RWPE2 (cell line): ENCODE measurements around the gene CTBP1.

Experiments
- ATAC-seq: fragments of 200-7000 bp; cut with Tn5 transposase; 3 replicates; pipeline ENCODE4 v1.9.1; 2021; ENCODE audit warnings: low read depth
- DNase-seq: peaks from one replicate; pipeline ENCODE4 v3.0.0-alpha.2; 2020; ENCODE audit warnings: low spot score
- H3K27ac ChIP-seq: fragments of 450-650 bp; 2 replicates; pipeline ENCODE4 v1.5.1; 2017; ENCODE audit warnings: mild to moderate bottlenecking; ENCODE audit not compliant: poor library complexity, severe bottlenecking
- H3K27me3 ChIP-seq: fragments of 250-450 bp; sonication (Bioruptor Pico); 2 replicates; pipeline ENCODE4 v1.5.1; 2021; ENCODE audit warnings: mild to moderate bottlenecking, moderate library complexity; ENCODE audit not compliant: insufficient read depth, poor library complexity, severe bottlenecking
- H3K36me3 ChIP-seq: fragments of 250-450 bp; sonication (Bioruptor Pico); 2 replicates; pipeline ENCODE4 v1.5.1; 2020; ENCODE audit warnings: low read depth, mild to moderate bottlenecking, moderate library complexity
- H3K4me1 ChIP-seq: fragments of 250-450 bp; sonication (Bioruptor Pico); 2 replicates; pipeline ENCODE4 v1.5.1; 2021; ENCODE audit warnings: mild to moderate bottlenecking, moderate library complexity; ENCODE audit not compliant: insufficient read depth, poor library complexity, severe bottlenecking
- H3K4me3 ChIP-seq: fragments of 250-450 bp; sonication (Bioruptor Pico); 2 replicates; pipeline ENCODE4 v1.5.1; 2021; ENCODE audit warnings: mild to moderate bottlenecking, moderate library complexity; ENCODE audit not compliant: severe bottlenecking
- H3K9me3 ChIP-seq: fragments of 250-450 bp; sonication (Bioruptor Pico); 2 replicates; pipeline ENCODE4 v1.5.1; 2021; ENCODE audit warnings: mild to moderate bottlenecking, moderate library complexity; ENCODE audit not compliant: severe bottlenecking
- TF ChIP-seq, protein P1 (sequence below): fragments of 450-650 bp; IDR thresholded peaks from one replicate; pipeline ENCODE4 v1.5.1; 2017; ENCODE audit warnings: mild to moderate bottlenecking, moderate library complexity; ENCODE audit not compliant: poor library complexity, severe bottlenecking

Gene CTBP1

DNA sequence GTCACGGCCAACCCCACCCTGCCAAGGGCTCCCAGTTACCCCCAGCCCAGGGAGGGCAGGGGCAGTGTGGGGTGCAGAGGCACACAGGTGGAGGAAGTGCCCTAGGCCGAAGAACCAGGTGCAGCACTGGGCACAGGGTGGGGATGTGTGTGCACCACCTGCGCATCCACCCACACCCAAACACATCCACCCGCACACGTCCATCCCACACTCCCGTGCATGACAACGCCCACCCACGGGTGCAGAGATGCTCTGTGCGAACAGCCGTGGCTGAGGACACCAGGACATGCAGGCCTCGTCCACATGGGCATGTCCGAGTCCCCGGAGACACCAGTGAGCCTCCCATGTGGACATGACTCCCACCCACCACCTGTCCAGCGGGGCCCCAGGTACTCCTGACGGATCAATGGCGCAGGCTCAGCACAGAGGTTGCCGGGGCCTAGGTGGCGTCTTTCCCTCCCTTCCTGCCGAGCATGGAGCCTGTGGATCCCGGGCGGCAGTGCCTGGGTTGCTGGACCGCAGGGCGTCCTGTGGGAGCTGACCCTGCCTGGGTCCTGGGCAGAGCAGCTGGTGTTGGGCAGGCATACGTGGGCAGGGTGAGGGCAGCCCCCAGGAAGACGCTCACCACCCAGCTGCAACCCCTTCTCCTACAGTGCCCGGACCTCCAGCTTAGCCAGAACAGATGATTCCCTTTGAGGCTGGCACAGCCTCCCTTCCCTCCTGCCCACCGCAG, 19.6 kb downstream of the CTBP1 start:
- no peak overlapping the region for H3K4me3 ChIP-seq
- DNase-seq, result no peak
- no peaks in the 10 kb centered on the region for H3K9me3 ChIP-seq
- no peak overlapping the region for H3K27ac ChIP-seq
- H3K36me3 ChIP-seq, result peaks cover 88% of the 10 kb centered on the region
- TF ChIP-seq, protein P1, sequence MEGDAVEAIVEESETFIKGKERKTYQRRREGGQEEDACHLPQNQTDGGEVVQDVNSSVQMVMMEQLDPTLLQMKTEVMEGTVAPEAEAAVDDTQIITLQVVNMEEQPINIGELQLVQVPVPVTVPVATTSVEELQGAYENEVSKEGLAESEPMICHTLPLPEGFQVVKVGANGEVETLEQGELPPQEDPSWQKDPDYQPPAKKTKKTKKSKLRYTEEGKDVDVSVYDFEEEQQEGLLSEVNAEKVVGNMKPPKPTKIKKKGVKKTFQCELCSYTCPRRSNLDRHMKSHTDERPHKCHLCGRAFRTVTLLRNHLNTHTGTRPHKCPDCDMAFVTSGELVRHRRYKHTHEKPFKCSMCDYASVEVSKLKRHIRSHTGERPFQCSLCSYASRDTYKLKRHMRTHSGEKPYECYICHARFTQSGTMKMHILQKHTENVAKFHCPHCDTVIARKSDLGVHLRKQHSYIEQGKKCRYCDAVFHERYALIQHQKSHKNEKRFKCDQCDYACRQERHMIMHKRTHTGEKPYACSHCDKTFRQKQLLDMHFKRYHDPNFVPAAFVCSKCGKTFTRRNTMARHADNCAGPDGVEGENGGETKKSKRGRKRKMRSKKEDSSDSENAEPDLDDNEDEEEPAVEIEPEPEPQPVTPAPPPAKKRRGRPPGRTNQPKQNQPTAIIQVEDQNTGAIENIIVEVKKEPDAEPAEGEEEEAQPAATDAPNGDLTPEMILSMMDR, result no peak
- H3K4me1 ChIP-seq, result peaks cover 13% of the 10 kb centered on the region
- no peaks in the 10 kb centered on the region for H3K27me3 ChIP-seq
- ATAC-seq, result no peak

DNA sequence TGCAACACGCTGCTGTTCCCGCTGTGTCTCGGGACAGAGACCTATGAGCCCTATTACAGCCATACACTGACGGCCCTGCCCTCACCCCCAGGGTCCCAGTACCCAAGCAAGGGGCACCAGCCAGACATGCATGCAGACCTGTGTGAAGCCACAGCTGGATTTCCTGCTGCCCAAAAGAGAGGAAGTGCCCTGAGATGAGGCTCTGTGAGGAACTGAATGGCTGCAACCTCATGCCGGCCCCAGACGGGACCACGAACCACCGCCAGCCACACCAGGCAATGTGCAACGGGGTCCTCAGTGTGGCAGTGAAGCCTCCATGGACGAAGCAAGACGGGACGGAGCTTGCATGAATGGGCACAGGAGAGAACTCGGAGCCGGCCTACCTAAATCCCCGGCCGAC, 21.1 kb downstream of the CTBP1 start:
- H3K36me3 ChIP-seq, result peaks cover 84% of the 10 kb centered on the region

DNA sequence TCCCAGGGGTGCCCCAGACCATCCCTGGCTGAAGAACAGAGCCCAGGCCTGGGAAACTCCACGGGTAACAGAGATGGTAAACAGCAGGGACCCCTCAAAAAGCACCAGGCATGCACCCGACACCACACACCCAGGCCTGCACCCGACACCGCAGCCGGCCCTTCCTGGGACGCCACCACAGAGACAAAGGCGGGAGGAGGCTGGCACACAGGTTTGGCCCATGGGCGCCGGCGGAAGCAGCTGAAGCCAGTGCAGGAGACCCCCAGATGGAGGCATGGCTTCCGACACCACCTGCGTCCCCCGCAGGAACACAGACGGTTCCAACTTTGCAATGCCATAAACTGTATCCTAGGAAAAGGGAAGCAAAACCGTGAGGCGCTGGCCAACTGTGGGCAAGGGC, 22.3 kb downstream of the CTBP1 start:
- Histone ChIP-seq H3K9me3 (no peaks in the 10 kb centered on the region), H3K27ac (no peak overlapping the region), H3K4me3 (no peak overlapping the region), H3K4me1 (peaks cover 4% of the 10 kb centered on the region), H3K36me3 (peaks cover 77% of the 10 kb centered on the region), H3K27me3 (no peaks in the 10 kb centered on the region)
- ATAC-seq (no peak), DNase-seq (no peak)
- TF ChIP-seq, protein P1, result no peak

More for the DNA sequence above, 21.1 kb downstream of the CTBP1 start:
- H3K27me3 ChIP-seq, result no peaks in the 10 kb centered on the region
- H3K9me3 ChIP-seq, result no peaks in the 10 kb centered on the region
- DNase-seq (no peak), ATAC-seq (no peak)
- peaks cover 13% of the 10 kb centered on the region for H3K4me1 ChIP-seq
- H3K4me3 ChIP-seq, result no peak overlapping the region
- H3K27ac ChIP-seq, result no peak overlapping the region
- TF ChIP-seq, protein P1, result no peak

- Histone ChIP-seq H3K4me1 (no peaks in the 10 kb centered on the region), H3K9me3 (no peaks in the 10 kb centered on the region), H3K36me3 (peaks cover 75% of the 10 kb centered on the region), H3K27me3 (no peaks in the 10 kb centered on the region), H3K4me3 (no peak overlapping the region), H3K27ac (no peak overlapping the region)
- ATAC-seq, result no peak
- TF ChIP-seq, protein P1, result no peak
- no peak for DNase-seq
Observed at GRCh38 chr4:1226144-1226481, 22.8 kb downstream of the CTBP1 start.
